GM19238 (cell line): Measurements from ENCODE around the gene BTBD8.

Source experiments
- DNase-seq: peaks from one replicate; pipeline ENCODE4 v3.0.0; 2011; ENCODE audit warnings: low spot score; ENCODE audit not compliant: insufficient read length

The BTBD8 gene

DNA sequence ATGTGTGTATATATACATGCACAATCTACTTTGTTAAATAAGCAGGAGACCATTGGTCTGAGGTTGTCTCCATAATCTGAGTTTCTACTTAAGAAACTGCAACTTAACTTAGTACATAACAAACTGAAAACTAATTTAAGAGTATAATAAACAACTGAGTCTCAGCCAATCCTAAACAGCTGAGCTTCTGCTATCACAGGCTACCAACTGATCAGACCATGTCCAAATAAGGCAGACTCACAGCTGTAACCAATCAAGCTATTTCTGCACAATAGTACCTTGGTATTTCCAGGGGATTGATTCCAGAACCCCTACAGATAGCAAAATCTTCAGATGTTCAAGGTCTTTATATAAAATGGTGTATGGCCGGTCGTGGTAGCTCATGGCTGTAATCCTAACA lies 111.6 kb downstream of the BTBD8 start:
- DNase-seq, result no peak

DNA sequence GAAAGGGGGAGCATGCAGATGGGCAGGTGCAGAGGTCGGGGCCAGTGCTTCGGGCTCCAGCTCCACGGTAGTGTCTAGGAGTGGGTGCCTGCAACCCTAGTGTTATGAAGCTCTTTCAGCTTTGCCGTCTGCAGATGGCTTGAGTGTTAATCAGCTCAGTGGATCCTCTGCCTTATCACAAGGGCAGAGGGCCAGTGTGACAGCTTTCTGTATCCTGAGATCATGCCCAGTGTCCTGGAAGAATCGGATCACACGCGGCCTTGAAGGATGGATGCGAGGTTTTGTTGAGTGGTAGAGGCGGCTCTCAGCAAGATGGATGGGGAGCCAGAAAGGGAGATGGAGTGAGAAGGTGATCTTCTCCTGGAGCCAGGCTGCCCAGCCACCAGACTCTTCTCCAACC lies 112.1 kb downstream of the BTBD8 start:
- no peak for DNase-seq

DNA sequence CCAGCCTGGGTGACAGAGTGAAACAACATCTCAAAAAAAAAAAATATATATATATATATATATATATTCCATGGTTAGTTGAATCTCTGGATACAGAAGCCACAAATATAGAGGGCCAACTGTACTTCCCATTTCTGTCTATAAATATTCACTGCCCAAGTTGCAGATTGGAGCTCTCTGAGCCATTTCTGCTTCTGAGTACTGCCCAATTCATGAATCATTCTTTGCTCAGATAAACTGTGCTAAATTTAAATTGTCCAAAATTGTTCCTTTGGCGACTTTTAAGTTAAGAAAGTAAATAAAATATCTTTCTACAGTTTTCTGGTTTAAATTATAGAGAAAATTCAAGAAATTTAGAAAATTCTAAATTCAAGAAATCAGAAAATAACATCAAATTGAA lies 114.4 kb downstream of the BTBD8 start:
- DNase-seq, result no peak

DNA sequence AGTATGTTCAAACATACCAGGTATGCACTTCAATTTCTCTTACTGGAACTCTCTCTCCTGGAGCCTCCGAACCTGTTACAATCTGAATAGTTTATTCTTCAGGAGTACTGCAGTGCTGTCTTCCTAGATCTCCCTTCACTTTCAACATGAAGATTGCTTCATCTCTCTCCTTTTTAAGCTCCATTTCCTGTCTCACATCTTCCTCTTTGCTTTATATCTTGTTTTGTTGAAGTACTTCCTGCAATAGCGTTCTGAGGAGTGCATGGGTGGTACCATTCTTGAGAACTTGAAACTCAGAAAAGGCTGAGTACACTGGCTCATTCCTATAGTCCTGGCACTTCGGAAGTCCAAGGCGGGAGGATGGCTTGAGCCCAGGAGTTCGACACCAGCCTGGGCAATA lies 121.8 kb downstream of the BTBD8 start:
- DNase-seq, result no peak

DNA sequence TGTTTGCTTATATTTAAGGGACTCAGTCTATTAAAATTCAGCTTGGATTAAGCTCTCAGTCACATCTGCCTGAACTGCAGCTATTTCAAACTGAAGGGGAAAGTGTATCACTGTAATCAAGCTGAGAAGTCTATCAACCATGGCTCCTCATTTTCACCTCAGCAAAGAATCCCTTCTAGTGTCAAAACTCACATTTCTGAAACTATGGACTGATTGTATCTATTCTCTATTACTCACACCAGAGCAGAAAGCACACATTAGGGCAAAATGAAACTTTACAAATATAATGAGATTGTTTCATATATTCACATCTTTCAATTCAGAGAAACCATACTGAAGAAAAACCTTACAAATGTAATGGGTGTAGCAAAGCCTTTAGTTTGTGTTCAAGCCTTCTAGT lies 123.0 kb downstream of the BTBD8 start:
- DNase-seq, result no peak

DNA sequence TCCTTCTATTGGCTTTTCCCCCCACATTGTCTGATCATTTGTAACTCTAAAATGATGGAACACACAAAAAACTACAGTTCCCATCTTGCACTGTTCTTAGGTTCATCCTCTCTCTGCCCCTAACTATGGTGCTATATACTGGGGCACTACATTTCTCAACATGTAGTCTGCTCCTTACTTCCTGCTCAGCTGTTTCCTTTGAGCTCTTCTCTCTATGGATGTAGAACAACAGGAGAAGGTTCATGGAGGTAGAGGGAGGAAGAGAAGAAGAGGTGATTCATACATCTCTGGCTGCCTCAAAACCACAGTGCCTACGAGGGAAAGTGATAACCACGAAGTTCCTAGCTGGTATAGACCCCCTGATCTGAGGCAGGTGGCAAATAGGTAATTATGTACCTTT lies 130.6 kb downstream of the BTBD8 start:
- no peak for DNase-seq

DNA sequence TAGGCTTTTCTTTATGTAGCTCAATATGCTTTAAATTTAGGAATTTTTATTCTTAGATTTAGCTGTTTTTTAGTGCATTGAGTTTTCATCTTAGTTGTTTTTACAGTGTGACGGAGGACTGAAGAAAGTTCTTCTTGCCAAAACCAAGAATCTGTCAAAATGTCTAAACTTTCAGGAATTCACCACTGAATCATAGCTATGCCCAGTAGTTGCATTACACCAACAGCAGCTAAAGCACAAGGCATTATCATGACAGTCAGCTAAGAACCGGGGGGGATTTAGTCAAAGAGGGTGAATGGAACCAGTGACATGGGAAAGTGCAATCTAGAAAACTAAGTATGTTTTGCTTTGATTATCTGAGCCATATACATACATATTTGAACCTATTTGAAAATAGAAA lies 131.0 kb downstream of the BTBD8 start:
- DNase-seq, result no peak

DNA sequence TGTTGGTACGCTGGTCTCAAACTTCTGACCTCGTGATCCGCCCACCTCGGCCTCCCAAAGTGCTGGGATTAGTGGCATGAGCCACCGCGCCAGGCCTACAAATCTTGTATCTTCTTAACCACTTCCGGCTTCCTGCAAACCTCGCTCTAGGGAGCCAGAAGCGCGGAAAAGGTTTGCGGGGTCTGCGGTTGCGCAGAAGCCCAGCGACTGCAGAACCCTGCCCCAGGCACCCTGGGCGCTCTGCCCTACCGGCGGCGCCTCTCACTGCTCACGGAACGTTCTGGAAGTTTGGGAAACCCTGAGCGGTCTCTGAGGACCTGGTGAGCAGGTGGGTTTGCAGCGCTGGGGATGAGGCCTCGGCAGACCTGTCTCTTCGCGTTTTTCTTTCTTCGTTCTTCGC lies 137.6 kb downstream of the BTBD8 start, which contains the start of gene C1orf146:
Gene C1orf146 (plus strand): TSS at position 195 of the 400 bp plus-strand sequence. CDS start 13,506 bp downstream, outside the sequence.
- DNase-seq, result no peak

DNA sequence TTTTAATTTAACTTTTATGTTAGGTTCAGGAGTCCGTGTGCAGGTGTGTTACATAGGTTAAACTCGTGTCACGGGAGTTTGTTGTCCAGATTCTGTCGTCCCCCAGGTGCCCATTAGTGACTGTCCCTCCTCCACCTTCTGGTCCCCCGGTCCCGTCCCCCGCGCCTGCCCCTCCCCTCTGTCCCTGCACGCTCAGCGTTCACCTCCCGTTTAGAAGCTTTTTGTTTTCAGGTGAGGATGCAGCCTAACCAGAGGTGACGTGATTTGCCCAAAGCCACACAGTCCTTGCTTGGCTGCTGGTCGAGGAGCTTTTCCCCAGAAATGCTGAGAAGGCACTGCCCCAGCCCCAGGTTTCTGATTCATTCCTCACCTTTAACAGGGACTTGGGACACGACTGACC lies 138.4 kb downstream of the BTBD8 start:
- no peak for DNase-seq

DNA sequence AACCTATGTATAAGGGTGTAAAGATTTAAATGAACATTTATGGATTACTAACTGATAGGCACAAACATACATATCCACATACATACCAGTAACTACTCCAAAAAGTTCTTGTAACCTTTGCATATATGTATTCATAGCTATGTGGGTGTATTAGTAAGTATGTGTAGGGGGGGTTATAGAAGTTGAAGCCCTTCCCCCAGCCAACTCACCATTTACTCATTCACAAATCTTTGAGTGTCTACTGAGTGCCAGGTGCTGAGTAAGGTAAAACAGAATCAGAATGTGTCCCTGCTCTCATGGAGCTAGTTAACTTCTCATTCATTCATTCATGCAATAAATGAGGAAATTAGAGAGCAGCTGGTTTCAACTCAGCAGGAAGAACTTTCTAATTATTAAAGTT lies 138.9 kb downstream of the BTBD8 start:
- DNase-seq, result no peak

DNA sequence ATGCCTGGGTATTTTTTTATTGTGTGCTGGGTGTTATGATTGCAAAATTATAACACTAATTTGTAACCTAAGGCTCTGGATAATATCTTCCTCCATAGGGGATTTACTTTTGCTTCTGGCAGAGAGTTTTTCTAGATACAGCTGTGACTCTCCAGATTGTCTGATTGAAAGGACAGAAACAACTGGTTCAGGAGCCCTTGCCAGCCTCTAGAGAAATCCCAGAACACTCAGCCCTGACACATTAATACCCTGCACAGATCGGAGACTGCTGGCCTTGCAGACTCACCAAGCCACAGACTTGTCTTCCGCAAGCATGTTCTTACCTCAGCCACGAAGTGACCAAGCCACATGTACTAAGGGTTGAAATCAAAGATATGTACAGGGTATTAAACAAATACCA lies 148.3 kb downstream of the BTBD8 start:
- DNase-seq, result no peak

DNA sequence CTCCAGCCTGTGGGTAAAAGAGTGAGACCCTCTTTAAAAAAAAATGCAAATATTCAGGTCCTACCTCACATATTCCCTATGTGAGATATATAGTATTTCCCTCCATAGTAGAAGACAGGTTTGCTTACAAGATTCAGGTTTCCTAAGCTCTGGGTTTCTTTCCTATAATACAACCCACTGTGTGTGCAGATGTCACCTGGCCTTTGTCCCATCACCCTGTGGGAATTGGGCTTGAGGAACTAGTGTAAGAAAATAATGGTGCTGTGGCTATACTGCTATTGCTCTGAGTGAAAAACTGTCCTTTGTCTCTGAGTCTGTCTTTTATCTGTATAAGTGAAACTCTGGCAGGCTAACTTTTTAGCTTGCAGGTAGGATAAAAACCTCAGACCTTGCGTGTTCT lies 150.6 kb downstream of the BTBD8 start:
- DNase-seq, result no peak
